ENCODE results near the gene EIF4G3.

- no peak for TF ChIP-seq CTCF (IDR thresholded peaks at IDR 0.05)
- no peak for TF ChIP-seq POLR2A (IDR thresholded peaks at IDR 0.05)
These were observed 117.7 kb downstream of the EIF4G3 start for GRCh38 chr1:21059021-21059420.
